Fibroblast of mammary gland (primary cell): Measurements from ENCODE around the gene SYDE2.
"Not testable (repeated sequence)": the region's sequence is repeated elsewhere in the genome, so short reads cannot be mapped to it uniquely, and the experiment has no call there.

Experiments
- DNase-seq: peaks from one replicate; pipeline ENCODE4 v3.0.0-alpha.2; 2010; ENCODE audit warnings: low read depth
- H3K4me3 ChIP-seq: 2 replicates; pipeline ENCODE4 v1.5.1; 2011; ENCODE audit warnings: low read depth, mild to moderate bottlenecking, low read length, moderate library complexity; ENCODE audit not compliant: control insufficient read depth
- CTCF ChIP-seq: conservative IDR thresholded peaks from 2 replicates; pipeline ENCODE4 v1.5.1; 2011; ENCODE audit warnings: low read depth, low read length, inconsistent platforms; ENCODE audit not compliant: control insufficient read depth, insufficient read depth

The SYDE2 gene

GRCh38 chr1:85202092-85202863, 1.5 kb upstream of the SYDE2 start:
- TF ChIP-seq CTCF = no peak
- H3K4me3 ChIP-seq = peak overlapping the region; percentile 70
- DNase-seq = no peak

DNA sequence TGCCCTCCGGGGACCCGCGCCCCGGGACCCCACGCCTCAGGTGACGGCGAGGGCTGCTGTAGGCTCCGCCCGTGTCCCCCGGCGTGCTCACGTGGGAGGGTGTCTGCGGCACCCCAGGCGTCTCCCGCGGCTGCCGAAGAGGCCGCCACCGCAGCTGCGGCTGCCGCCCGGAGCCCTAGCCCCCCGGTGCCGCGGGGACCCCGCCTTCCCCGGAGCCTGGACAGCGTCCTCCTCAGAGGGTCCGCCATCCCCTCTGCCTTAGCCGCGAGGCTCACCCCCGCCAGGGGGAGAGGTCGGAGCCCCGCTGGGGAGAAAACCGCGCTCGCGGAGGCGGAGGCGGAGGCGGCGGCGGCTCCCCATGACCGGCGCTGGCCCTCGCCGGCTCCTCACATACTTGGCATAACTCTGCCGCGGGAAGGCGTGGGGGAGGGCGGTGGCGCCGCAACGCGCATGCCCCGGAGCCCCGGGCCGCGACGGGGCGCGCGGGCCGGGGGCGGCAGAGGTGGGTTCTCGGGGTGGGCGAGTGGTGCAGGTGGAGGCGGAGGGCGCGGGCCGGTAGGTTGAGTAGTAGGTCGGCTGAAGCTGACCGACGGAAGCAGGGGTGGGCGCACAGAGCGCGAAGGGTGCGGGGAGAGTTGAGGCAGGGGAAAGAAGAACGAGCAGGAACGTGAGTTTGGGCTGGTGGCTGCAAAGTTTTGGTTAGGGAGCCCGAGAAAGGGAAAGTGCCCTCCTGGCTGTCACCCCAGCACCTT, 700 bp upstream of the SYDE2 start:
- no peak for TF ChIP-seq CTCF
- peak; percentile 26 for DNase-seq
- peak overlapping the region; percentile 70 for H3K4me3 ChIP-seq

GRCh38 chr1:85199667-85200462, 951 bp downstream of the SYDE2 start:
- H3K4me3 ChIP-seq = peak overlapping the region; percentile 70
- no peak for TF ChIP-seq CTCF
- no peak for DNase-seq

GRCh38 chr1:85198864-85199263, 2.0 kb downstream of the SYDE2 start:
- TF ChIP-seq CTCF = no peak
- no peak overlapping the region for H3K4me3 ChIP-seq

GRCh38 chr1:85196358-85196757, 4.5 kb downstream of the SYDE2 start:
- DNase-seq = no peak
- no peak for TF ChIP-seq CTCF
- no peak overlapping the region for H3K4me3 ChIP-seq

More at GRCh38 chr1:85198864-85199263, 2.0 kb downstream of the SYDE2 start:
- DNase-seq = no peak

DNA sequence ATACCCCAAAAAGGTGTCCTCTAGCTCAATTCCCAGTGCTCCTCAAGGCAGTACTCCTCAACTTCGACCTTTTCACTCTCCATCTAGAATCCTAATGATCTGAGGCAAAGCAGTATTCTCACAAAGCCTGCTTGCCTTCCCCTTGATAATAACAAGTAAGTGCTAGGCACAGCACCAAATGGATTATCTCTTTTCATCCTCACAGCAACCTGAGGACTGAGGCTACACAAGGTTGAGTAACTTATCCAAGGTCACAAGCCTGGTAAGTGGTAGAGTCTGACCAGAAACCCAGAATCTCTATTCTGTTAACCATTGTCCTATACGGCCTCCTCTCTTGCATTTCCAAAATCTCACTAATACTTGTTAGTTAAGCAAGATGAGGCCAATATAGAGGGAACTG, 5.1 kb downstream of the SYDE2 start:
- no peak overlapping the region for H3K4me3 ChIP-seq
- no peak for TF ChIP-seq CTCF
- no peak for DNase-seq

GRCh38 chr1:85192129-85192528, 8.7 kb downstream of the SYDE2 start:
- H3K4me3 ChIP-seq, DNase-seq: not testable (repeated sequence)
